Measurements from ENCODE around the gene SYTL2. TPM values are rescaled to one million over a fixed set of nuclear protein-coding genes. Genes with fewer than 3 reads are reported as not detected.

Gene SYTL2
- total RNA-seq, 4 donors from 2014 or later, result 140 to 1,280 (median 344) TPM

DNA sequence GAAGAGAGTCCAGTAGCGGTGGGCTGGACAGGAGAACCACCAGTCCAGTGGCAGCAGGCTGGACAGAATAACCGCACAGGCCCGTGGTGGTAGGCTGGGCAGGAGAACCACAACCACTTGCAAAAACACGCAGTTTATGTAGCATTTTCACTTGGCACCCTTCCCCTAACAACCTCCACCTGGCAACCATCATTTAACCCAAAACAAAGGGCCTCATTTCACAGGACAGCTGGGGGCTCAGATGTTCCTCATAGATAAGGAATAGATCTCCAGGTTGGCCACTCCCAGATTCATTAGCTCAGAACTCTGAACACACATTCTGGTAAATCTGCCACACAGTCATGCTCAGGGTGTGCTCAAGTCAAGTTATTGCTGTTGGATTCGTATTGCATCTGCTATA lies 41.2 kb downstream of the SYTL2 start:
- intact Hi-C loops (cut with DNase I; ENCODE audit: low total_unique reads), result no loop called here
- in situ Hi-C loops (cut with MboI; ENCODE audit: low pct_ligation_motif_present in 1 of 4, low pct_unique_long_range_greater_than_20kb in 1 of 4, low sequenced_read_pairs in 3 of 4), result no loop called here

DNA sequence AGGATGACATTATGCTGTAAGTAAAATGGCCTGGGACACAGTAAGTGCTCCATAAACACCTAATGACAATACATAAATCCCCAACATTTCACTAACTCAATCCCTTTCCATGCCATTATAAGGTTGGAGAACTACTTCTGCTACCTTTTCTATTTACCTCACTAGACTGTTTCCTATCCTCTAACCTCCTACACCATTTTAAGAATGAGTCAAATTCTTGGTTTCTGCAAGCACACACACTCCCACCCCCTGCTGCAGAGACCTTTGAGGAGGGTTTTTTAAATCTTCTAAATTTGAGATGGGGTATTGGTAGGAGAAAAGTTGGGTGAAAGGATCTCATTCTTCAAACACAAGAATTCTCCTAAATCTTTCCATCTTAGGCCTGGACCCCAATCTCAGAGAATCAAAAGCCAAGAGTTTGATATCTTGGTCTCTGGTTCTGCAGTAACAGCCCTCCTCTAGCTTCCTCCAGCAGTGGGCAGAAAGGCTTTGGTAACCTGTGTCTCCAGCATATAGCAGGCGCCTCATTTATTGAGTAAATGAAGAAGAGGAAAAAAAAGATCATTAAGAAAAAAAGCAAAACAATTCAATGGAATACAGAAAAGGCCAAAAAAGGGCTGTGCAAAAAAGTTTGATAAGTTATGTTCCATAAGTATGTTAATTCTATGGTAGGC lies 42.3 kb downstream of the SYTL2 start:
- no peak for DNase-seq
- intact Hi-C loops (cut with DNase I; ENCODE audit: low total_unique reads) (no loop called here), in situ Hi-C loops (cut with MboI; ENCODE audit: low pct_ligation_motif_present in 1 of 4, low pct_unique_long_range_greater_than_20kb in 1 of 4, low sequenced_read_pairs in 3 of 4) (no loop called here)
- TF ChIP-seq POLR2A (IDR thresholded peaks at IDR 0.05) (no peak), EP300 (IDR thresholded peaks at IDR 0.05; ENCODE audit: low read depth) (no peak), POLR2AphosphoS5 (IDR thresholded peaks at IDR 0.05) (no peak)
- TF ChIP-seq, protein P1, sequence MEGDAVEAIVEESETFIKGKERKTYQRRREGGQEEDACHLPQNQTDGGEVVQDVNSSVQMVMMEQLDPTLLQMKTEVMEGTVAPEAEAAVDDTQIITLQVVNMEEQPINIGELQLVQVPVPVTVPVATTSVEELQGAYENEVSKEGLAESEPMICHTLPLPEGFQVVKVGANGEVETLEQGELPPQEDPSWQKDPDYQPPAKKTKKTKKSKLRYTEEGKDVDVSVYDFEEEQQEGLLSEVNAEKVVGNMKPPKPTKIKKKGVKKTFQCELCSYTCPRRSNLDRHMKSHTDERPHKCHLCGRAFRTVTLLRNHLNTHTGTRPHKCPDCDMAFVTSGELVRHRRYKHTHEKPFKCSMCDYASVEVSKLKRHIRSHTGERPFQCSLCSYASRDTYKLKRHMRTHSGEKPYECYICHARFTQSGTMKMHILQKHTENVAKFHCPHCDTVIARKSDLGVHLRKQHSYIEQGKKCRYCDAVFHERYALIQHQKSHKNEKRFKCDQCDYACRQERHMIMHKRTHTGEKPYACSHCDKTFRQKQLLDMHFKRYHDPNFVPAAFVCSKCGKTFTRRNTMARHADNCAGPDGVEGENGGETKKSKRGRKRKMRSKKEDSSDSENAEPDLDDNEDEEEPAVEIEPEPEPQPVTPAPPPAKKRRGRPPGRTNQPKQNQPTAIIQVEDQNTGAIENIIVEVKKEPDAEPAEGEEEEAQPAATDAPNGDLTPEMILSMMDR (IDR thresholded peaks at IDR 0.05), result no peak
- Histone ChIP-seq H3K27ac (no peak overlapping the region), H3K4me3 (no peak overlapping the region), H3K9me3 (no peaks in the 10 kb centered on the region), H3K4me1 (peaks cover 0 to 14% (median under 1%) of the 10 kb centered on the region in 4 donors), H3K27me3 (no peaks in the 10 kb centered on the region), H3K36me3 (no peaks in the 10 kb centered on the region)
- WGBS, 2 donors (ENCODE audit: low coverage in 1 of 2), result 92 to 100% methylated on average over 1 of the region's 1 CpG

More for the DNA sequence above, 41.2 kb downstream of the SYTL2 start:
- peaks cover 0 to 24% (median 9%) of the 10 kb centered on the region in 4 donors for H3K4me1 ChIP-seq
- H3K36me3 ChIP-seq, result no peaks in the 10 kb centered on the region
- H3K27me3 ChIP-seq, result no peaks in the 10 kb centered on the region
- WGBS, 2 donors (ENCODE audit: low coverage in 1 of 2), result 86% methylated on average over 5 of the region's 5 CpGs; no CpG with 5 or more reads in 1 of the 2 donors
- TF ChIP-seq POLR2A (IDR thresholded peaks at IDR 0.05), result no peak
- TF ChIP-seq EP300 (IDR thresholded peaks at IDR 0.05; ENCODE audit: low read depth), result no peak
- TF ChIP-seq POLR2AphosphoS5 (IDR thresholded peaks at IDR 0.05), result no peak
- TF ChIP-seq, protein P1 (IDR thresholded peaks at IDR 0.05), result no peak
- no peak overlapping the region for H3K4me3 ChIP-seq
- H3K27ac ChIP-seq, result no peak overlapping the region
- H3K9me3 ChIP-seq, result no peaks in the 10 kb centered on the region
- DNase-seq, result no peak

DNA sequence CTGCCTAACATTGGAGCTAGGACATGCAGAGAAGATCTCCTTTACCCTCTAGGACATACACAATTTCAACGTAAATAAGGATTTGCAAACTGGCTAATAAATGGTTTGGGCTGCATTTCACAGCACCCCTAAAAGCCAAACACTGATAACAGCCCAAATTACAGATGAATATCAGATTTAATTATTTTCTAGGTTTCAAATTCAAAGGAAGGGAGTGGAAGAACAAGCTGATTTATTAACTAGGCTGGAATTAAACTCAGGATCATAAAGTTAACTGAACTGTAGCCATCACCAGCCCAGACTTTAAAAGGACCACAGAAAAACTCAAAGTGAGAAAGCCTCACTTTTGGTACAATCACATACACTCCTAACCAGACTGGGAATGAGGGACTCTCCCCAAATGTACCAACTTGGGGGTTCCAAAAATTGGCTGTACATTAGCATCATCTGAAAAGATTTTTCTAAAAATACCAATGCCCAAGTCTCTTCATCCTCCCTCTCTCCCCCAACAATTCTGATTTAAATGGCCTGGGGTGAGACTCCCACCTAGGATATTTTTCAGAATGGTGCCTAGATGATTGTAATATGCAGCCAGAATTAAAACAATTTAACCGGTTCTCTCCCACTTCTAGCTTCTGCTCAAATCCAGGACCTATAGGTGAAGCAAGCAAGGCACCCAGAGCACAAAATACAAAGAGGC lies 43.5 kb downstream of the SYTL2 start:
- 73% methylated on average over 2 of the region's 2 CpGs for WGBS, 2 donors (ENCODE audit: low coverage in 1 of 2)
- no peak for DNase-seq
- no peak for TF ChIP-seq EP300 (IDR thresholded peaks at IDR 0.05; ENCODE audit: low read depth)
- TF ChIP-seq, protein P1 (IDR thresholded peaks at IDR 0.05), result no peak
- no peak for TF ChIP-seq POLR2AphosphoS5 (IDR thresholded peaks at IDR 0.05)
- TF ChIP-seq POLR2A (IDR thresholded peaks at IDR 0.05), result no peak
- H3K27me3 ChIP-seq, result no peaks in the 10 kb centered on the region
- H3K36me3 ChIP-seq, result no peaks in the 10 kb centered on the region
- in situ Hi-C loops (cut with MboI; ENCODE audit: low pct_ligation_motif_present in 1 of 4, low pct_unique_long_range_greater_than_20kb in 1 of 4, low sequenced_read_pairs in 3 of 4) (no loop called here), intact Hi-C loops (cut with DNase I; ENCODE audit: low total_unique reads) (no loop called here)
- H3K27ac ChIP-seq, result no peak overlapping the region
- no peak overlapping the region for H3K4me3 ChIP-seq
- H3K9me3 ChIP-seq, result no peaks in the 10 kb centered on the region
- H3K4me1 ChIP-seq, result peaks cover 0 to 9% (median 0%) of the 10 kb centered on the region in 4 donors

DNA sequence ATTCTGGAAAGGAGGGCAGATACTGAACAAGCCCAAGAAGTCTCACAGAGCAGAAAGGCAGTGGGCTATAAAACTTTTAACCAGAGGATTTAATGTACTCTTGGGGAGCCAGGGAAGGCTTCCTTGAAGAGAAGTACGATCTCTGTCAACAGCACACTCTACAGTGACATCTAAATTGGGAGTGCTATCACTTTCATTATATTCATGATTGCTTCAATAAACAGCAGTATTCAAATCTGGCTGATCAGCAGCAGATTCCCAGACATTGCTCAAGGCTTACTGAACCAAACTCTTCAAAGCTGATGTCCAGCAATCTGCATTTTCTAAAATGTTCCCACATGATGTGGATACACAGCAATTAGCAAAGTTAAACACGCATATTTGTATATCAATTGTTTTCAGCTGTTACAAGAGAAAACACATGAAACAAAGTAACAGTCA lies 44.2 kb downstream of the SYTL2 start:
- Histone ChIP-seq H3K27me3 (no peaks in the 10 kb centered on the region), H3K4me1 (peaks cover 0 to 9% (median 0%) of the 10 kb centered on the region in 4 donors), H3K36me3 (no peaks in the 10 kb centered on the region), H3K27ac (no peak overlapping the region), H3K4me3 (no peak overlapping the region), H3K9me3 (no peaks in the 10 kb centered on the region)
- DNase-seq, result no peak
- in situ Hi-C loops (cut with MboI; ENCODE audit: low pct_ligation_motif_present in 1 of 4, low pct_unique_long_range_greater_than_20kb in 1 of 4, low sequenced_read_pairs in 3 of 4) (no loop called here), intact Hi-C loops (cut with DNase I; ENCODE audit: low total_unique reads) (no loop called here)
- TF ChIP-seq EP300 (IDR thresholded peaks at IDR 0.05; ENCODE audit: low read depth) (no peak), POLR2AphosphoS5 (IDR thresholded peaks at IDR 0.05) (no peak), POLR2A (IDR thresholded peaks at IDR 0.05) (no peak)
- TF ChIP-seq, protein P1 (IDR thresholded peaks at IDR 0.05), result no peak
- 50 to 80% methylated on average over 1 to 2 of the region's 2 CpGs for WGBS, 2 donors (ENCODE audit: low coverage in 1 of 2)
